K562 (cell line): ENCODE measurements around the gene RTCA. TPM values are rescaled to one million over a fixed set of nuclear protein-coding genes. Genes with fewer than 3 reads are reported as not detected.

Experiments
- ARID1B ChIP-seq: fragments of 450-650 bp; IDR thresholded peaks from 2 replicates; pipeline ENCODE4 v1.6.1; 2016; ENCODE audit warnings: antibody characterized with exemption, mild to moderate bottlenecking, inconsistent platforms
- CHD2 ChIP-seq: IDR thresholded peaks from 2 replicates; pipeline ENCODE4 v1.6.1; 2011; ENCODE audit warnings: low read depth, low read length
- CXXC5 ChIP-seq: fragments of 250-450 bp; sonication (Bioruptor Pico); IDR thresholded peaks from 2 replicates; pipeline ENCODE4 v1.8.0; 2022; ENCODE audit warnings: inconsistent platforms, mild to moderate bottlenecking, moderate library complexity
- FOXP1 ChIP-seq: sonication (generic); formaldehyde crosslinking; IDR thresholded peaks from 2 replicates; pipeline ENCODE4 v1.8.0; 2022; ENCODE audit warnings: mild to moderate bottlenecking, missing genetic modification reagents
- HNRNPK ChIP-seq: fragments of 200-400 bp; formaldehyde crosslinking; IDR thresholded peaks from one replicate; pipeline ENCODE4 v1.6.1; 2018; ENCODE audit warnings: mild to moderate bottlenecking, low read depth, low read length; ENCODE audit not compliant: poor library complexity, severe bottlenecking
- MCM2 ChIP-seq: fragments of 450-650 bp; IDR thresholded peaks from 2 replicates; pipeline ENCODE4 v1.6.1; 2017; ENCODE audit warnings: low read depth, mild to moderate bottlenecking
- NFE2L1 ChIP-seq: fragments of 450-650 bp; IDR thresholded peaks from 2 replicates; pipeline ENCODE4 v1.6.1; 2016; ENCODE audit warnings: missing genetic modification characterization, low read depth, mild to moderate bottlenecking, missing compliant biosample characterization, moderate library complexity, borderline replicate concordance
- PHF8 ChIP-seq: fragments of 200-600 bp; sonication (generic); IDR thresholded peaks from 2 replicates; pipeline ENCODE4 v1.6.1; 2012; ENCODE audit warnings: mixed run types, mild to moderate bottlenecking, inconsistent platforms, low read length, moderate library complexity, borderline replicate concordance
- PHTF2 ChIP-seq: fragments of 250-450 bp; sonication (Bioruptor Pico); IDR thresholded peaks from 2 replicates; pipeline ENCODE4 v1.5.0; 2021; ENCODE audit warnings: mild to moderate bottlenecking
- RBM15 ChIP-seq: fragments of 200-400 bp; formaldehyde crosslinking; IDR thresholded peaks from 2 replicates; pipeline ENCODE4 v1.6.1; 2018; ENCODE audit warnings: mild to moderate bottlenecking, low read length, moderate library complexity; ENCODE audit not compliant: insufficient read depth
- SREBF1 ChIP-seq: fragments of 150-350 bp; IDR thresholded peaks from 2 replicates; pipeline ENCODE4 v1.6.1; 2014; ENCODE audit warnings: antibody characterized with exemption, low read depth, low read length, borderline replicate concordance
- SRSF3 ChIP-seq: fragments of 200-400 bp; formaldehyde crosslinking; IDR thresholded peaks from 2 replicates; pipeline ENCODE4 v1.6.1; 2016; ENCODE audit warnings: mild to moderate bottlenecking, low read length, moderate library complexity; ENCODE audit not compliant: insufficient read depth
- U2AF2 ChIP-seq: fragments of 200-400 bp; formaldehyde crosslinking; optimal IDR thresholded peaks from 2 replicates; pipeline ENCODE3; 2017; ENCODE audit warnings: low read depth, mild to moderate bottlenecking, low read length
- ZNF24 ChIP-seq: fragments of 450-650 bp; IDR thresholded peaks from 2 replicates; pipeline ENCODE4 v1.6.1; 2016
- ZNF436 ChIP-seq: fragments of 250-450, 450-650 bp; sonication (Bioruptor Pico); formaldehyde crosslinking; IDR thresholded peaks from 2 replicates; pipeline ENCODE4 v1.7.0; 2020; ENCODE audit warnings: mild to moderate bottlenecking
- ZNF57 ChIP-seq: fragments of 450-650 bp; formaldehyde crosslinking; IDR thresholded peaks from 2 replicates; pipeline ENCODE4 v1.4.0; 2020; ENCODE audit warnings: mild to moderate bottlenecking, moderate library complexity
- polyA plus RNA-seq, 8 experiments: library from polyadenylated mRNA; depleted of rRNA in 4 of 8; stranded (reverse) in 5 of 8; unstranded in 3 of 8; fragments of >200 nt; fragmentation: Nextera tagmentation in 2 of 8; fragmentation: Illumina TruSeq in 1 of 8; extraction: Ambion mirVana in 2 of 8; extraction: Trizol in 1 of 8; gene quantifications; 2 replicates each; pipeline versions ENCODE4 v1.2.1 to v1.2.3, GENCODE V29; 2011 to 2014; ENCODE audit warnings: inconsistent platforms in 1 of 8, missing spikeins in 1 of 8
- total RNA-seq, 7 experiments: library from RNA; depleted of rRNA in 6 of 7; stranded (reverse); fragments of >200 nt in 6 of 7; fragmentation: Illumina TruSeq in 2 of 7; extraction: Trizol in 2 of 7; gene quantifications; 2 replicates each; pipeline versions ENCODE4 v1.2.1 to v1.2.3, GENCODE V29; 2011 to 2021; ENCODE audit warnings: low replicate concordance in 1 of 7
- TF ChIP-seq, protein P1 (sequence below): fragments of 250-450 bp; sonication (Bioruptor Pico); IDR thresholded peaks from 2 replicates; pipeline ENCODE4 v1.4.0; 2020; ENCODE audit warnings: mild to moderate bottlenecking, moderate library complexity
- TF ChIP-seq, protein P2 (sequence below): sonication (generic); formaldehyde crosslinking; IDR thresholded peaks from 2 replicates; pipeline ENCODE4 v1.8.1; 2022; ENCODE audit warnings: missing genetic modification reagents
- TF ChIP-seq, protein P3 (sequence below), 2 experiments: fragments of 450-650 bp in 1 of 2; IDR thresholded peaks; 2 replicates each; pipeline ENCODE4 v1.6.1; 2011 to 2017; ENCODE audit warnings: low read depth in 2 of 2, antibody characterized with exemption in 1 of 2, borderline replicate concordance in 1 of 2, low read length in 1 of 2, mild to moderate bottlenecking in 1 of 2, mixed read lengths in 1 of 2; ENCODE audit not compliant: control insufficient read depth in 1 of 2
- TF ChIP-seq, protein P4 (sequence below): sonication (generic); formaldehyde crosslinking; IDR thresholded peaks from 2 replicates; pipeline ENCODE4 v1.8.0; 2022; ENCODE audit warnings: mild to moderate bottlenecking, missing genetic modification reagents, borderline replicate concordance

RTCA gene
- total and polyA plus RNA-seq, 9 of the 15 experiments (the other 6 are each of a cell fraction or from before 2014, with no cell fraction given) = 11.6 to 57.2 (median 43.2) TPM

DNA sequence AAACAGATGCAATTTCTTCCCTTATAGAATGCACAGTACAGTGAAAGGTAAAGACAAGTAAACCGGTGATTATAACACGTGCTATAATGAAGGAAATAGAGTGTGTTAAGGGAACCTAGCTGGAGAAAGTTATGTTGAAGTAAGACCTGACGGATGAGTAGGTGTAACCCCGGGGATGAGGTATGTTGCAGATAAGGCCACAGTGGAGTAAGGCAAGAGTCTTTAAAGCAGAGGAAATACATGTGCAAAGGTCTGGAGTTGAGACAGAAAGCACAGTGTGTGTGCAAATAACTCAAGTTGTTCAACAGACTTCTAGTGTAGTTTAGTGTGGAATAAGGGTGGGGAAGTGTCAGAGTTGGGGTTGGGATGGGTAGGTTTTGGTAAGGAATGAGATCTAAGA, 19.3 kb upstream of the RTCA start (continued):
- TF ChIP-seq, protein P1, sequence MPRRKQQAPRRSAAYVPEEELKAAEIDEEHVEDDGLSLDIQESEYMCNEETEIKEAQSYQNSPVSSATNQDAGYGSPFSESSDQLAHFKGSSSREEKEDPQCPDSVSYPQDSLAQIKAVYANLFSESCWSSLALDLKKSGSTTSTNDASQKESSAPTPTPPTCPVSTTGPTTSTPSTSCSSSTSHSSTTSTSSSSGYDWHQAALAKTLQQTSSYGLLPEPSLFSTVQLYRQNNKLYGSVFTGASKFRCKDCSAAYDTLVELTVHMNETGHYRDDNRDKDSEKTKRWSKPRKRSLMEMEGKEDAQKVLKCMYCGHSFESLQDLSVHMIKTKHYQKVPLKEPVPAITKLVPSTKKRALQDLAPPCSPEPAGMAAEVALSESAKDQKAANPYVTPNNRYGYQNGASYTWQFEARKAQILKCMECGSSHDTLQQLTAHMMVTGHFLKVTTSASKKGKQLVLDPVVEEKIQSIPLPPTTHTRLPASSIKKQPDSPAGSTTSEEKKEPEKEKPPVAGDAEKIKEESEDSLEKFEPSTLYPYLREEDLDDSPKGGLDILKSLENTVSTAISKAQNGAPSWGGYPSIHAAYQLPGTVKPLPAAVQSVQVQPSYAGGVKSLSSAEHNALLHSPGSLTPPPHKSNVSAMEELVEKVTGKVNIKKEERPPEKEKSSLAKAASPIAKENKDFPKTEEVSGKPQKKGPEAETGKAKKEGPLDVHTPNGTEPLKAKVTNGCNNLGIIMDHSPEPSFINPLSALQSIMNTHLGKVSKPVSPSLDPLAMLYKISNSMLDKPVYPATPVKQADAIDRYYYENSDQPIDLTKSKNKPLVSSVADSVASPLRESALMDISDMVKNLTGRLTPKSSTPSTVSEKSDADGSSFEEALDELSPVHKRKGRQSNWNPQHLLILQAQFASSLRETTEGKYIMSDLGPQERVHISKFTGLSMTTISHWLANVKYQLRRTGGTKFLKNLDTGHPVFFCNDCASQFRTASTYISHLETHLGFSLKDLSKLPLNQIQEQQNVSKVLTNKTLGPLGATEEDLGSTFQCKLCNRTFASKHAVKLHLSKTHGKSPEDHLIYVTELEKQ (CRISPR knock-in tag) = no peak
- no peak for TF ChIP-seq CXXC5 (CRISPR knock-in tag)
- no peak for TF ChIP-seq ZNF24
- no peak for TF ChIP-seq HNRNPK
- no peak for TF ChIP-seq SREBF1
- TF ChIP-seq, protein P2, sequence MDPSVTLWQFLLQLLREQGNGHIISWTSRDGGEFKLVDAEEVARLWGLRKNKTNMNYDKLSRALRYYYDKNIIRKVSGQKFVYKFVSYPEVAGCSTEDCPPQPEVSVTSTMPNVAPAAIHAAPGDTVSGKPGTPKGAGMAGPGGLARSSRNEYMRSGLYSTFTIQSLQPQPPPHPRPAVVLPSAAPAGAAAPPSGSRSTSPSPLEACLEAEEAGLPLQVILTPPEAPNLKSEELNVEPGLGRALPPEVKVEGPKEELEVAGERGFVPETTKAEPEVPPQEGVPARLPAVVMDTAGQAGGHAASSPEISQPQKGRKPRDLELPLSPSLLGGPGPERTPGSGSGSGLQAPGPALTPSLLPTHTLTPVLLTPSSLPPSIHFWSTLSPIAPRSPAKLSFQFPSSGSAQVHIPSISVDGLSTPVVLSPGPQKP (CRISPR knock-in tag) = no peak
- no peak for TF ChIP-seq ZNF436 (CRISPR knock-in tag)
- TF ChIP-seq, protein P3, sequence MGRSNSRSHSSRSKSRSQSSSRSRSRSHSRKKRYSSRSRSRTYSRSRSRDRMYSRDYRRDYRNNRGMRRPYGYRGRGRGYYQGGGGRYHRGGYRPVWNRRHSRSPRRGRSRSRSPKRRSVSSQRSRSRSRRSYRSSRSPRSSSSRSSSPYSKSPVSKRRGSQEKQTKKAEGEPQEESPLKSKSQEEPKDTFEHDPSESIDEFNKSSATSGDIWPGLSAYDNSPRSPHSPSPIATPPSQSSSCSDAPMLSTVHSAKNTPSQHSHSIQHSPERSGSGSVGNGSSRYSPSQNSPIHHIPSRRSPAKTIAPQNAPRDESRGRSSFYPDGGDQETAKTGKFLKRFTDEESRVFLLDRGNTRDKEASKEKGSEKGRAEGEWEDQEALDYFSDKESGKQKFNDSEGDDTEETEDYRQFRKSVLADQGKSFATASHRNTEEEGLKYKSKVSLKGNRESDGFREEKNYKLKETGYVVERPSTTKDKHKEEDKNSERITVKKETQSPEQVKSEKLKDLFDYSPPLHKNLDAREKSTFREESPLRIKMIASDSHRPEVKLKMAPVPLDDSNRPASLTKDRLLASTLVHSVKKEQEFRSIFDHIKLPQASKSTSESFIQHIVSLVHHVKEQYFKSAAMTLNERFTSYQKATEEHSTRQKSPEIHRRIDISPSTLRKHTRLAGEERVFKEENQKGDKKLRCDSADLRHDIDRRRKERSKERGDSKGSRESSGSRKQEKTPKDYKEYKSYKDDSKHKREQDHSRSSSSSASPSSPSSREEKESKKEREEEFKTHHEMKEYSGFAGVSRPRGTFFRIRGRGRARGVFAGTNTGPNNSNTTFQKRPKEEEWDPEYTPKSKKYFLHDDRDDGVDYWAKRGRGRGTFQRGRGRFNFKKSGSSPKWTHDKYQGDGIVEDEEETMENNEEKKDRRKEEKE (IDR thresholded peaks at IDR 0.05; ENCODE audit: borderline replicate concordance in 1 of 2, control insufficient read depth in 1 of 2, low read depth in 2 of 2, low read length in 1 of 2) = no peak
- no peak for TF ChIP-seq RBM15
- TF ChIP-seq PHTF2 (CRISPR knock-in tag) = no peak
- no peak for TF ChIP-seq ZNF57
- TF ChIP-seq U2AF2 = no peak
- TF ChIP-seq CHD2 = no peak
- TF ChIP-seq PHF8 = no peak
- no peak for TF ChIP-seq NFE2L1 (tag)
- TF ChIP-seq ARID1B = peak; percentile 66
- no peak for TF ChIP-seq MCM2
- TF ChIP-seq, protein P4, sequence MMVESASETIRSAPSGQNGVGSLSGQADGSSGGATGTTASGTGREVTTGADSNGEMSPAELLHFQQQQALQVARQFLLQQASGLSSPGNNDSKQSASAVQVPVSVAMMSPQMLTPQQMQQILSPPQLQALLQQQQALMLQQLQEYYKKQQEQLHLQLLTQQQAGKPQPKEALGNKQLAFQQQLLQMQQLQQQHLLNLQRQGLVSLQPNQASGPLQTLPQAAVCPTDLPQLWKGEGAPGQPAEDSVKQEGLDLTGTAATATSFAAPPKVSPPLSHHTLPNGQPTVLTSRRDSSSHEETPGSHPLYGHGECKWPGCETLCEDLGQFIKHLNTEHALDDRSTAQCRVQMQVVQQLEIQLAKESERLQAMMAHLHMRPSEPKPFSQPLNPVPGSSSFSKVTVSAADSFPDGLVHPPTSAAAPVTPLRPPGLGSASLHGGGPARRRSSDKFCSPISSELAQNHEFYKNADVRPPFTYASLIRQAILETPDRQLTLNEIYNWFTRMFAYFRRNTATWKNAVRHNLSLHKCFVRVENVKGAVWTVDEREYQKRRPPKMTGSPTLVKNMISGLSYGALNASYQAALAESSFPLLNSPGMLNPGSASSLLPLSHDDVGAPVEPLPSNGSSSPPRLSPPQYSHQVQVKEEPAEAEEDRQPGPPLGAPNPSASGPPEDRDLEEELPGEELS (CRISPR knock-in tag) = no peak
- TF ChIP-seq SRSF3 = no peak
- TF ChIP-seq FOXP1 (CRISPR knock-in tag) = no peak
